Mucosa of stomach (tissue), 1 donor: ENCODE measurements around the gene DIAPH3.
"Not testable (repeated sequence)": the region's sequence is repeated elsewhere in the genome, so short reads cannot be mapped to it uniquely, and the experiment has no call there.

Source experiments
- H3K27me3 ChIP-seq: one replicate; pipeline ENCODE4 v1.7.0; 2013; ENCODE audit warnings: mild to moderate bottlenecking, low read length; ENCODE audit not compliant: control insufficient read depth, insufficient read depth
- H3K36me3 ChIP-seq: one replicate; pipeline ENCODE4 v1.7.0; 2013; ENCODE audit warnings: low read length; ENCODE audit not compliant: control insufficient read depth, insufficient read depth
- H3K4me1 ChIP-seq: one replicate; pipeline ENCODE4 v1.7.0; 2013; ENCODE audit warnings: mild to moderate bottlenecking, low read length; ENCODE audit not compliant: control insufficient read depth, insufficient read depth
- H3K4me3 ChIP-seq: one replicate; pipeline ENCODE4 v1.7.0; 2013; ENCODE audit warnings: low read length
- H3K9ac ChIP-seq: one replicate; pipeline ENCODE4 v1.7.0; 2013; ENCODE audit warnings: mild to moderate bottlenecking, low read length, moderate library complexity
- H3K9me3 ChIP-seq: one replicate; pipeline ENCODE4 v1.7.0; 2013; ENCODE audit warnings: mild to moderate bottlenecking, low read length, moderate library complexity; ENCODE audit not compliant: control insufficient read depth
- donor health status: Pancreatic carcinoma.

Gene DIAPH3

GRCh38 chr13:60080850-60081249 lies 82.9 kb downstream of the DIAPH3 start:
- no peaks in the 10 kb centered on the region for H3K27me3 ChIP-seq
- no peaks in the 10 kb centered on the region for H3K4me1 ChIP-seq
- no peak overlapping the region for H3K9ac ChIP-seq
- no peak overlapping the region for H3K4me3 ChIP-seq
- H3K36me3 ChIP-seq: no peaks in the 10 kb centered on the region
- no peaks in the 10 kb centered on the region for H3K9me3 ChIP-seq

GRCh38 chr13:60078226-60078625 lies 85.5 kb downstream of the DIAPH3 start:
- Histone ChIP-seq H3K4me1 (peaks cover 7% of the 10 kb centered on the region), H3K9me3 (no peaks in the 10 kb centered on the region), H3K4me3 (no peak overlapping the region), H3K9ac (no peak overlapping the region), H3K27me3 (no peaks in the 10 kb centered on the region), H3K36me3 (no peaks in the 10 kb centered on the region)

GRCh38 chr13:60075850-60076249 lies 87.9 kb downstream of the DIAPH3 start:
- Histone ChIP-seq H3K9me3 (no peaks in the 10 kb centered on the region), H3K4me1 (peaks cover 7% of the 10 kb centered on the region), H3K36me3 (no peaks in the 10 kb centered on the region), H3K4me3 (no peak overlapping the region), H3K27me3 (no peaks in the 10 kb centered on the region), H3K9ac (no peak overlapping the region)

- H3K36me3 ChIP-seq: no peaks in the 10 kb centered on the region
- peaks cover 7% of the 10 kb centered on the region for H3K4me1 ChIP-seq
- H3K27me3 ChIP-seq: no peaks in the 10 kb centered on the region
- H3K9ac ChIP-seq: no peak overlapping the region
- H3K9me3 ChIP-seq: no peaks in the 10 kb centered on the region
- H3K4me3 ChIP-seq: no peak overlapping the region
These were observed 89.3 kb downstream of the DIAPH3 start for GRCh38 chr13:60074397-60074796.

- H3K9me3 ChIP-seq: no peaks in the 10 kb centered on the region
- H3K4me1 ChIP-seq: peaks cover 6% of the 10 kb centered on the region
- no peak overlapping the region for H3K9ac ChIP-seq
- H3K4me3 ChIP-seq: no peak overlapping the region
- H3K27me3 ChIP-seq: no peaks in the 10 kb centered on the region
- H3K36me3 ChIP-seq: no peaks in the 10 kb centered on the region
These were observed 97.5 kb downstream of the DIAPH3 start for GRCh38 chr13:60066226-60066625.

GRCh38 chr13:60062502-60062901 lies 101.2 kb downstream of the DIAPH3 start:
- peaks cover 6% of the 10 kb centered on the region for H3K4me1 ChIP-seq
- H3K36me3 ChIP-seq: no peaks in the 10 kb centered on the region

GRCh38 chr13:60061737-60062136 lies 102.0 kb downstream of the DIAPH3 start:
- H3K9ac ChIP-seq: no peak overlapping the region
- peaks cover 6% of the 10 kb centered on the region for H3K4me1 ChIP-seq
- H3K9me3 ChIP-seq: no peaks in the 10 kb centered on the region
- H3K36me3 ChIP-seq: no peaks in the 10 kb centered on the region
- no peaks in the 10 kb centered on the region for H3K27me3 ChIP-seq
- H3K4me3 ChIP-seq: no peak overlapping the region

More at GRCh38 chr13:60062502-60062901, 101.2 kb downstream of the DIAPH3 start:
- Histone ChIP-seq H3K9ac (no peak overlapping the region), H3K4me3 (no peak overlapping the region), H3K27me3 (no peaks in the 10 kb centered on the region), H3K9me3 (no peaks in the 10 kb centered on the region)

DNA sequence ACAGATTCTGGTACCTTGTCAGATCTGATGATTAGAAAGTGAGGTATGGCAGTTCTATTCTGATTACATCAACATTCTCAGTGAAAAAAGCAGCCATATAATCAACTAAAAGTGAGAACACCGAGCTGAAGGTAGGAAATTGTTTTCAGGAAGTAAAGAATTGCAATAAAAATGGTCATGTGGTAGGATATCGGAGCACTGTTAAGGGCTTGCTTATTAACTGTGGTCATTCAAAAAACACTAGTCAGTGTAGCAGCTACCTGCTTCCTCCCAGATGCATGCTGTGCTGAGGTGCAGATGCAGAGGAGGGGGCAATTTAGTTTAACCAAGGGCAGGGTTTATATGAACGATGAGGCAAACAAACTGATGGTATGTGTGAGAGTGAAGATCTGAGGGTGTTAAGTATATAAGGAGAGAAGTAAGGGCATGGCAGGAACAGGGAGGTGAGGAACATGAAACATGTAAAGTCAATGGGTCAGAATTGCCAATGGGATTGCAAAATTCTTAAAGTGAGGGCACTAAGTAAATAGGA lies 111.9 kb downstream of the DIAPH3 start:
- Histone ChIP-seq H3K4me1 (no peaks in the 10 kb centered on the region), H3K9me3 (no peaks in the 10 kb centered on the region), H3K9ac (no peak overlapping the region), H3K27me3 (no peaks in the 10 kb centered on the region), H3K36me3 (no peaks in the 10 kb centered on the region), H3K4me3 (no peak overlapping the region)

DNA sequence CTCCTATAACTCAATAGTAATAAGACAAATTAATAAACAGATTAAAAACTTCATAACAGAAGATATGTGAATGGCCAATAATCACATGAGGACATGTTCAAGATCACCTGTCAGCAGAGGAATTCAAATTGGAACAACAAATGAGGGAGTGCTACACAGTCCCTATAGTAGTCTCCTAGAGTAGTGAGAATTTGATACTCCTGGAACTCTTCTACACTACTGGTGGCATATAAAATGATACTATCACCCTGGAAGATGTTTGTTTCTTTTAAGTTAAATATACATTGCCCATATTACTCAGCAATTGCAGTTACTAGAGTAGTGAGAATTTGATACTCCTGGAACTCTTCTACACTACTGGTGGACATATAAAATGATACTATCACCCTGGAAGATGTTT lies 115.4 kb downstream of the DIAPH3 start:
- not testable (repeated sequence) for H3K27me3 ChIP-seq, H3K9me3 ChIP-seq, H3K9ac ChIP-seq, H3K36me3 ChIP-seq, H3K4me1 ChIP-seq, H3K4me3 ChIP-seq

- no peaks in the 10 kb centered on the region for H3K27me3 ChIP-seq
- no peaks in the 10 kb centered on the region for H3K36me3 ChIP-seq
- H3K4me1 ChIP-seq: no peaks in the 10 kb centered on the region
- no peak overlapping the region for H3K9ac ChIP-seq
- no peaks in the 10 kb centered on the region for H3K9me3 ChIP-seq
- no peak overlapping the region for H3K4me3 ChIP-seq
These were observed 115.8 kb downstream of the DIAPH3 start for GRCh38 chr13:60047918-60048317.

GRCh38 chr13:60044321-60044720 lies 119.4 kb downstream of the DIAPH3 start:
- H3K36me3 ChIP-seq: no peaks in the 10 kb centered on the region
- no peaks in the 10 kb centered on the region for H3K9me3 ChIP-seq
- no peak overlapping the region for H3K4me3 ChIP-seq
- H3K9ac ChIP-seq: no peak overlapping the region
- H3K27me3 ChIP-seq: no peaks in the 10 kb centered on the region
- H3K4me1 ChIP-seq: no peaks in the 10 kb centered on the region

- no peaks in the 10 kb centered on the region for H3K27me3 ChIP-seq
- no peaks in the 10 kb centered on the region for H3K9me3 ChIP-seq
- no peaks in the 10 kb centered on the region for H3K4me1 ChIP-seq
- H3K4me3 ChIP-seq: no peak overlapping the region
- no peaks in the 10 kb centered on the region for H3K36me3 ChIP-seq
- no peak overlapping the region for H3K9ac ChIP-seq
These were observed 120.5 kb downstream of the DIAPH3 start for GRCh38 chr13:60043262-60043661.

DNA sequence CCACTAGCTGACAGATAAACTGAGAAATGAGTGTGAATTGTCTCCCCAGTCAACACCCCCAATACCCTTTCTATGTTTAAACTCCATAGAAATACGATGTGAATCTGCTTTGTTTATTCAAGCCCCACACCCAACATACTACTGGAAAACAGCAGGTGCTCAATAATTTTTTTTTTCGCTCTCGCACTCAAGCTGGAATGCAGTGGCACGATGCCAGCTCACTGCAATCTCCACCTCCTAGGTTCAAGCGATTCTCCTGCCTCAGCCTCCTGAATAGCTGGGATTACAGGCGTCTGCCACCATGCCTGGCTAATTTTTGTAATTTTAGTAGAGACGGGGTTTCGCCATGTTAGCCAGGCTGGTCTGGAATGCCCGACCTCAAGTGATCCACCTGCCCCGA lies 123.1 kb downstream of the DIAPH3 start:
- H3K9me3 ChIP-seq, H3K4me3 ChIP-seq, H3K27me3 ChIP-seq, H3K4me1 ChIP-seq, H3K36me3 ChIP-seq, H3K9ac ChIP-seq: not testable (repeated sequence)
